LNCAP (cell line): ENCODE measurements around the gene SGMS2.

ENCODE experiments used
- CTCF ChIP-seq: fragments of 450-650 bp; IDR thresholded peaks from 2 replicates; pipeline ENCODE4 v1.5.1; 2017; ENCODE audit warnings: mild to moderate bottlenecking

The SGMS2 gene

GRCh38 chr4:107824350-107825071 is at the start of gene SGMS2:
TSS of gene SGMS2 (plus strand) at chr4:107824932. CDS start at chr4:107895554, 70,622 bp downstream.
- TF ChIP-seq CTCF: peak; percentile 18; the same call in 1 of the 2 replicates

GRCh38 chr4:107777890-107778289 is 46.8 kb upstream of the SGMS2 start:
- no peak for TF ChIP-seq CTCF

GRCh38 chr4:107778784-107779530 is 45.8 kb upstream of the SGMS2 start:
- no peak for TF ChIP-seq CTCF

GRCh38 chr4:107780665-107781064 is 44.1 kb upstream of the SGMS2 start:
- TF ChIP-seq CTCF: no peak

- no peak for TF ChIP-seq CTCF
These were observed 32.8 kb upstream of the SGMS2 start for GRCh38 chr4:107791902-107792301.

GRCh38 chr4:107792711-107793110 is 32.0 kb upstream of the SGMS2 start:
- TF ChIP-seq CTCF: no peak

- no peak for TF ChIP-seq CTCF
These were observed 30.7 kb upstream of the SGMS2 start for GRCh38 chr4:107793996-107794395.
